ENCODE results near the gene B3GALT4. TPM values are rescaled to one million over a fixed set of nuclear protein-coding genes. Genes with fewer than 3 reads are reported as not detected.
A peak's percentile ranks its signal among the peaks of the same experiment; 100 is the strongest.

B3GALT4 gene
- total and polyA plus RNA-seq, 2 donors (not counting 1 experiment from before 2014, with no cell fraction given): 10.2 to 44.1 TPM

- Histone ChIP-seq H3K4me3 (ENCODE audit: control extremely low read depth in 1 of 5, extremely low read depth in 1 of 5, insufficient read depth in 1 of 5, low read depth in 2 of 5, low read length in 4 of 5) (peak within 1 kb of the TSS; percentile 71 to 96 (median 79)), H3K4me1 (ENCODE audit: control insufficient read depth in 2 of 2, insufficient read depth in 2 of 2, low read length in 2 of 2) (peaks cover 12 to 21% of the 10 kb centered on the region in 2 donors), H2AFZ (ENCODE audit: insufficient read depth, low read depth, low read length, poor library complexity, severe bottlenecking) (peak within 1 kb of the TSS; percentile 65), H3K9me3 (ENCODE audit: control extremely low read depth in 1 of 3, control insufficient read depth in 2 of 3, insufficient read depth in 1 of 3, low read length in 2 of 3) (no peaks in the 10 kb centered on the region), H3K27me3 (replicated peaks in 1 of 4; ENCODE audit: control extremely low read depth in 1 of 4, control insufficient read depth in 3 of 4, insufficient read depth in 4 of 4, low read length in 3 of 4) (no peaks in the 10 kb centered on the region), H4K20me1 (ENCODE audit: control insufficient read depth, insufficient read depth, low read length, poor library complexity, severe bottlenecking) (peaks cover 23% of the 10 kb centered on the region), H3K27ac (ENCODE audit: low read length in 2 of 2) (peak within 1 kb of the TSS; percentile 86 to 91), H3K79me2 (ENCODE audit: control insufficient read depth, insufficient read depth, low read length) (peaks cover 15% of the 10 kb centered on the region), H3K9ac (ENCODE audit: low read length) (peak within 1 kb of the TSS; percentile 84), H3K36me3 (replicated peaks in 1 of 2; ENCODE audit: control extremely low read depth in 1 of 2, control insufficient read depth in 1 of 2, extremely low read depth in 1 of 2, insufficient read depth in 2 of 2, low read length in 1 of 2) (peaks cover 2 to 53% of the 10 kb centered on the region in 2 experiments), H3K4me2 (replicated peaks; ENCODE audit: low read depth, low read length, poor library complexity, severe bottlenecking) (peak within 1 kb of the TSS; percentile 93)
- ATAC-seq (ENCODE audit: low read depth) (peak; percentile 58), DNase-seq (no peak)
- H3K9me3 Mint-ChIP-seq (ENCODE audit: insufficient read depth): no peaks in the 10 kb centered on the region
- intact Hi-C loops (cut with micrococcal nuclease): loop anchor here (1.0 to 2.0 kb wide), 10 partner anchors 10 to 112 kb away; partner anchors contain the start of genes B3GALT4, KIFC1, PFDN6 and PHF1
- peak within 1 kb of the TSS; percentile 99 for H3K27ac Mint-ChIP-seq
- POLR2A ChIA-PET: interaction anchor here (0.6 to 3.3 kb wide), 13 partner anchors 9 to 1436 kb away, joined by 3 to 22 read pairs (median 8); partner anchors contain the start of genes B3GALT4, NEU1, PFDN6 and RPS18
- no peaks in the 10 kb centered on the region for H3K27me3 Mint-ChIP-seq
- TF ChIP-seq EZH2 (IDR thresholded peaks at IDR 0.05; ENCODE audit: borderline replicate concordance, insufficient read depth, low read depth, low read length, poor library complexity, severe bottlenecking): no peak
- no peak for TF ChIP-seq CTCF (IDR thresholded peaks at IDR 0.05)
- peak within 1 kb of the TSS; percentile 99 for H3K4me3 Mint-ChIP-seq
- under 1% methylated on average over 26 of the region's 34 CpGs for WGBS (ENCODE audit: insufficient coverage)
- peaks cover 36% of the 10 kb centered on the region for H3K4me1 Mint-ChIP-seq
- CTCF ChIA-PET: interaction anchor here (1.1 to 5.0 kb wide), 12 partner anchors 9 to 300 kb away, joined by 3 to 54 read pairs (median 5); partner anchors contain the start of genes B3GALT4, PFDN6, TAPBP and WDR46
Observed at GRCh38 chr6:33298773-33299236, 21.9 kb downstream of the B3GALT4 start, which contains the start of gene RGL2. Gene RGL2, minus strand, starts transcription at chr6:33298942. Its CDS starts 332 bp downstream, at chr6:33298610.

All from B cell (primary cell).